Liver (tissue), 9 donors: Measurements from ENCODE around the gene SLC22A15. TPM values are rescaled to one million over a fixed set of nuclear protein-coding genes. Genes with fewer than 3 reads are reported as not detected.

Experiments
- DNase-seq: peaks from one replicate; pipeline ENCODE4 v3.0.0-alpha.2; 2017; ENCODE audit warnings: low spot score
- H3K27ac ChIP-seq, 2 donors: one replicate each; pipeline ENCODE4 v1.7.0; 2013; ENCODE audit warnings: inconsistent platforms in 2 of 2, low read length in 2 of 2, control low read depth in 1 of 2, low read depth in 1 of 2, mild to moderate bottlenecking in 1 of 2
- H3K27me3 ChIP-seq, 4 donors: one replicate each; pipeline versions ENCODE4 v1.6.1 to v1.7.0; 2013; ENCODE audit warnings: low read length in 3 of 4, inconsistent platforms in 1 of 4, mild to moderate bottlenecking in 1 of 4, moderate library complexity in 1 of 4; ENCODE audit not compliant: control insufficient read depth in 4 of 4, insufficient read depth in 4 of 4
- H3K36me3 ChIP-seq, 4 donors: one replicate each; pipeline versions ENCODE4 v1.6.1 to v1.7.0; 2013; ENCODE audit warnings: low read length in 3 of 4, mild to moderate bottlenecking in 3 of 4, low read depth in 1 of 4, moderate library complexity in 1 of 4; ENCODE audit not compliant: control insufficient read depth in 4 of 4, insufficient read depth in 3 of 4
- H3K4me1 ChIP-seq, 4 donors: one replicate each; pipeline versions ENCODE4 v1.6.1 to v1.7.0; 2013; ENCODE audit warnings: low read length in 3 of 4, mild to moderate bottlenecking in 3 of 4, moderate library complexity in 1 of 4; ENCODE audit not compliant: control insufficient read depth in 4 of 4, insufficient read depth in 4 of 4
- H3K4me3 ChIP-seq, 3 donors: one replicate each; pipeline versions ENCODE4 v1.6.1 to v1.7.0; 2013; ENCODE audit warnings: low read length in 3 of 3, control low read depth in 1 of 3, low read depth in 1 of 3, mild to moderate bottlenecking in 1 of 3
- H3K9ac ChIP-seq, 2 donors: one replicate each; pipeline ENCODE4 v1.7.0; 2013; ENCODE audit warnings: low read length in 2 of 2, mild to moderate bottlenecking in 2 of 2, moderate library complexity in 2 of 2, control low read depth in 1 of 2, low read depth in 1 of 2
- H3K9me3 ChIP-seq, 4 donors: one replicate each; pipeline versions ENCODE4 v1.6.1 to v1.7.0; 2013; ENCODE audit warnings: low read length in 3 of 4; ENCODE audit not compliant: control insufficient read depth in 4 of 4
- EGR1 ChIP-seq, 2 donors: IDR thresholded peaks; 2 replicates each; pipeline ENCODE4 v1.6.1; 2016 to 2018; ENCODE audit warnings: antibody characterized with exemption in 2 of 2, low read depth in 2 of 2
- FOXA1 ChIP-seq: IDR thresholded peaks from 2 replicates; pipeline ENCODE4 v1.6.1; 2016; ENCODE audit warnings: antibody characterized with exemption
- FOXA2 ChIP-seq: IDR thresholded peaks from 2 replicates; pipeline ENCODE4 v1.6.1; 2016; ENCODE audit warnings: antibody characterized with exemption
- GABPA ChIP-seq, 2 donors: IDR thresholded peaks in 1 of 2; conservative IDR thresholded peaks in 1 of 2; 2 replicates each; pipeline ENCODE4 v1.6.1; 2016; ENCODE audit warnings: antibody characterized with exemption in 2 of 2, mild to moderate bottlenecking in 1 of 2, moderate library complexity in 1 of 2
- HNF4A ChIP-seq, 2 donors: conservative IDR thresholded peaks; 2 replicates each; pipeline ENCODE4 v1.6.1; 2016; ENCODE audit warnings: antibody characterized with exemption in 2 of 2, mild to moderate bottlenecking in 2 of 2
- HNF4G ChIP-seq: IDR thresholded peaks from 2 replicates; pipeline ENCODE4 v1.6.1; 2016; ENCODE audit warnings: antibody characterized with exemption
- JUND ChIP-seq, 2 donors: IDR thresholded peaks; 2 replicates each; pipeline ENCODE4 v1.6.1; 2016; ENCODE audit warnings: antibody characterized with exemption in 2 of 2
- NR2F2 ChIP-seq: IDR thresholded peaks from 2 replicates; pipeline ENCODE4 v1.6.1; 2016; ENCODE audit warnings: antibody characterized with exemption
- RAD21 ChIP-seq, 2 donors: IDR thresholded peaks; 2 replicates each; pipeline ENCODE4 v1.6.1; 2016; ENCODE audit warnings: antibody characterized with exemption in 2 of 2, mild to moderate bottlenecking in 2 of 2
- RXRA ChIP-seq, 2 donors: IDR thresholded peaks; 2 replicates each; pipeline ENCODE4 v1.6.1; 2017 to 2018; ENCODE audit warnings: antibody characterized with exemption in 2 of 2, mild to moderate bottlenecking in 1 of 2
- SP1 ChIP-seq: IDR thresholded peaks from 2 replicates; pipeline ENCODE4 v1.6.1; 2018; ENCODE audit warnings: antibody characterized with exemption, mild to moderate bottlenecking
- TAF1 ChIP-seq: conservative IDR thresholded peaks from 2 replicates; pipeline ENCODE4 v1.6.1; 2016; ENCODE audit warnings: antibody characterized with exemption, mild to moderate bottlenecking
- YY1 ChIP-seq: IDR thresholded peaks from 2 replicates; pipeline ENCODE4 v1.6.1; 2016; ENCODE audit warnings: antibody characterized with exemption, mild to moderate bottlenecking
- WGBS: extraction: QIAGEN DNeasy Blood & Tissue Kit; methylation state at CpG from one replicate; pipeline ENCODE4 v1.1.7; 2013; 5-methylcytosine and 5-hydroxymethylcytosine counted together
- polyA plus RNA-seq, 2 donors: library from polyadenylated mRNA; stranded (reverse) in 1 of 2; unstranded in 1 of 2; fragments of 200-250 nt in 1 of 2; fragments of >200 nt in 1 of 2; fragmentation: Nextera tagmentation in 1 of 2; extraction: Ambion mirVana in 1 of 2; gene quantifications; one replicate each; pipeline versions ENCODE4 v1.2.1 to v1.2.3, GENCODE V29; 2013 to 2015
- total RNA-seq, 2 donors: library from RNA; depleted of rRNA; stranded (reverse); fragments of >200 nt; gene quantifications; one replicate each; pipeline ENCODE4 v1.2.3, GENCODE V29; 2014
- TF ChIP-seq, protein P1 (sequence below): fragments of 150-350 bp; IDR thresholded peaks from 2 replicates; pipeline ENCODE4 v1.5.1; 2017; ENCODE audit warnings: improper control_type of control experiment, low read depth, low read length; ENCODE audit not compliant: missing input control
- TF ChIP-seq, protein P2 (sequence below): IDR thresholded peaks from 2 replicates; pipeline ENCODE4 v1.6.1; 2016; ENCODE audit warnings: antibody characterized with exemption, mild to moderate bottlenecking
- TF ChIP-seq, protein P3 (sequence below): IDR thresholded peaks from 2 replicates; pipeline ENCODE4 v1.6.1; 2016; ENCODE audit warnings: antibody characterized with exemption
- TF ChIP-seq, protein P4 (sequence below): IDR thresholded peaks from 2 replicates; pipeline ENCODE4 v1.6.1; 2016; ENCODE audit warnings: antibody characterized with exemption
- TF ChIP-seq, protein P5 (sequence below): IDR thresholded peaks from 2 replicates; pipeline ENCODE4 v1.6.1; 2016; ENCODE audit warnings: antibody characterized with exemption
- donor health status: healthy.
- donor health status: healthy.
- donor health status: healthy.
- donor health status: healthy.
- donor health status: healthy.

SLC22A15 gene
- total and polyA plus RNA-seq, 4 donors = 0.12 to 3.6 (median 0.83) TPM

DNA sequence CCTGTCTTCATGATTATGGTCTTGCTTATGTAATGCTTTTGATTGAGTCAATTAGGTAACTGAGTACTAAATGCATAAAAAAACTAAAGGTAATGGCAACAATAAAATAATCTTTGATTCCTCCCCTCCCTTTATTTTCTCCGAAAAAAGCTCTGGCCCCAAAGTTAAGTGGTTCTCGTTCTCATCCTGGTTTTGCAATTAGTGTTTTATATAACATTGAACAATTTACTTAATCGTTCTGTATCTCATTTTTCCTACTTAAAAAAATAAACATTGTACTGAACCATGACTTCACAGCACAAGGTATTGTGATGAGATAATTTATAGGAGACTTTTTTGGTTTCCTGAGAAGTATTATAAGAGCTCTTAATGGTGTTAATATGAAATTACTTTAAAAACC is 11.3 kb downstream of the SLC22A15 start:
- H3K9me3 ChIP-seq = no peaks in the 10 kb centered on the region

DNA sequence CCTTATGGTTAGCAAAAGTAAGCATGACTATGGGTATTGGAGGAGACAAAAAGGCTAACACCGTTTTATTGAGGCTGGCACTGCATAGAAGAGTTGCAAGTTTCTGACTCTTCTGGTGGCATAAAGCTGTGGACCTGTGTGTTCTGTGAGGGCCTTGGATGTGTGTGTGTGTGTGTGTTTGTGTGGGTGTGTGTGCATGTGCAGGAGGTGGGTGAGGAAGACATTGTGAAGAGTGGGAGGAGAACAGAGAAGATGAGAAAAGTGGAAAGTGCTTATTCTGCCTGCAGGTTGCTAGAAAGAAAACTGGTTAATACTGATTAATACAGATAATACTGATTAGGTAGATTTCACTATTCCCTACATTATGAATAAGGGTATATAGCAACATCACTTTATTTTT is 12.6 kb downstream of the SLC22A15 start:
- no peak overlapping the region for H3K9ac ChIP-seq

More for the DNA sequence above, 11.3 kb downstream of the SLC22A15 start:
- H3K9ac ChIP-seq = no peak overlapping the region
- H3K27ac ChIP-seq = no peak overlapping the region
- no peaks in the 10 kb centered on the region for H3K27me3 ChIP-seq
- no peaks in the 10 kb centered on the region for H3K4me1 ChIP-seq
- H3K4me3 ChIP-seq = no peak overlapping the region
- 85% methylated on average over 3 of the region's 3 CpGs for WGBS
- DNase-seq = no peak
- no peaks in the 10 kb centered on the region for H3K36me3 ChIP-seq
- TF ChIP-seq HNF4A (conservative IDR thresholded peaks at IDR 0.05) = no peak
- TF ChIP-seq TAF1 = no peak
- TF ChIP-seq RXRA (IDR thresholded peaks at IDR 0.05) = no peak
- no peak for TF ChIP-seq GABPA (IDR thresholded peaks at IDR 0.05 in 1 of 2, conservative IDR thresholded peaks at IDR 0.05 in 1 of 2)

More for the DNA sequence above, 12.6 kb downstream of the SLC22A15 start:
- Histone ChIP-seq H3K27me3 (no peaks in the 10 kb centered on the region), H3K36me3 (no peaks in the 10 kb centered on the region), H3K4me3 (no peak overlapping the region), H3K27ac (no peak overlapping the region), H3K9me3 (no peaks in the 10 kb centered on the region), H3K4me1 (no peaks in the 10 kb centered on the region)
- TF ChIP-seq RXRA (IDR thresholded peaks at IDR 0.05) = no peak
- TF ChIP-seq, protein P1, sequence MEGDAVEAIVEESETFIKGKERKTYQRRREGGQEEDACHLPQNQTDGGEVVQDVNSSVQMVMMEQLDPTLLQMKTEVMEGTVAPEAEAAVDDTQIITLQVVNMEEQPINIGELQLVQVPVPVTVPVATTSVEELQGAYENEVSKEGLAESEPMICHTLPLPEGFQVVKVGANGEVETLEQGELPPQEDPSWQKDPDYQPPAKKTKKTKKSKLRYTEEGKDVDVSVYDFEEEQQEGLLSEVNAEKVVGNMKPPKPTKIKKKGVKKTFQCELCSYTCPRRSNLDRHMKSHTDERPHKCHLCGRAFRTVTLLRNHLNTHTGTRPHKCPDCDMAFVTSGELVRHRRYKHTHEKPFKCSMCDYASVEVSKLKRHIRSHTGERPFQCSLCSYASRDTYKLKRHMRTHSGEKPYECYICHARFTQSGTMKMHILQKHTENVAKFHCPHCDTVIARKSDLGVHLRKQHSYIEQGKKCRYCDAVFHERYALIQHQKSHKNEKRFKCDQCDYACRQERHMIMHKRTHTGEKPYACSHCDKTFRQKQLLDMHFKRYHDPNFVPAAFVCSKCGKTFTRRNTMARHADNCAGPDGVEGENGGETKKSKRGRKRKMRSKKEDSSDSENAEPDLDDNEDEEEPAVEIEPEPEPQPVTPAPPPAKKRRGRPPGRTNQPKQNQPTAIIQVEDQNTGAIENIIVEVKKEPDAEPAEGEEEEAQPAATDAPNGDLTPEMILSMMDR = no peak
- TF ChIP-seq, protein P2, sequence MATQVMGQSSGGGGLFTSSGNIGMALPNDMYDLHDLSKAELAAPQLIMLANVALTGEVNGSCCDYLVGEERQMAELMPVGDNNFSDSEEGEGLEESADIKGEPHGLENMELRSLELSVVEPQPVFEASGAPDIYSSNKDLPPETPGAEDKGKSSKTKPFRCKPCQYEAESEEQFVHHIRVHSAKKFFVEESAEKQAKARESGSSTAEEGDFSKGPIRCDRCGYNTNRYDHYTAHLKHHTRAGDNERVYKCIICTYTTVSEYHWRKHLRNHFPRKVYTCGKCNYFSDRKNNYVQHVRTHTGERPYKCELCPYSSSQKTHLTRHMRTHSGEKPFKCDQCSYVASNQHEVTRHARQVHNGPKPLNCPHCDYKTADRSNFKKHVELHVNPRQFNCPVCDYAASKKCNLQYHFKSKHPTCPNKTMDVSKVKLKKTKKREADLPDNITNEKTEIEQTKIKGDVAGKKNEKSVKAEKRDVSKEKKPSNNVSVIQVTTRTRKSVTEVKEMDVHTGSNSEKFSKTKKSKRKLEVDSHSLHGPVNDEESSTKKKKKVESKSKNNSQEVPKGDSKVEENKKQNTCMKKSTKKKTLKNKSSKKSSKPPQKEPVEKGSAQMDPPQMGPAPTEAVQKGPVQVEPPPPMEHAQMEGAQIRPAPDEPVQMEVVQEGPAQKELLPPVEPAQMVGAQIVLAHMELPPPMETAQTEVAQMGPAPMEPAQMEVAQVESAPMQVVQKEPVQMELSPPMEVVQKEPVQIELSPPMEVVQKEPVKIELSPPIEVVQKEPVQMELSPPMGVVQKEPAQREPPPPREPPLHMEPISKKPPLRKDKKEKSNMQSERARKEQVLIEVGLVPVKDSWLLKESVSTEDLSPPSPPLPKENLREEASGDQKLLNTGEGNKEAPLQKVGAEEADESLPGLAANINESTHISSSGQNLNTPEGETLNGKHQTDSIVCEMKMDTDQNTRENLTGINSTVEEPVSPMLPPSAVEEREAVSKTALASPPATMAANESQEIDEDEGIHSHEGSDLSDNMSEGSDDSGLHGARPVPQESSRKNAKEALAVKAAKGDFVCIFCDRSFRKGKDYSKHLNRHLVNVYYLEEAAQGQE = no peak
- TF ChIP-seq, protein P3, sequence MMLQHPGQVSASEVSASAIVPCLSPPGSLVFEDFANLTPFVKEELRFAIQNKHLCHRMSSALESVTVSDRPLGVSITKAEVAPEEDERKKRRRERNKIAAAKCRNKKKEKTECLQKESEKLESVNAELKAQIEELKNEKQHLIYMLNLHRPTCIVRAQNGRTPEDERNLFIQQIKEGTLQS = no peak
- TF ChIP-seq NR2F2 = no peak
- TF ChIP-seq HNF4G = no peak
- no peak for TF ChIP-seq YY1
- TF ChIP-seq, protein P4, sequence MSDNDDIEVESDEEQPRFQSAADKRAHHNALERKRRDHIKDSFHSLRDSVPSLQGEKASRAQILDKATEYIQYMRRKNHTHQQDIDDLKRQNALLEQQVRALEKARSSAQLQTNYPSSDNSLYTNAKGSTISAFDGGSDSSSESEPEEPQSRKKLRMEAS = no peak
- TF ChIP-seq GABPA (IDR thresholded peaks at IDR 0.05 in 1 of 2, conservative IDR thresholded peaks at IDR 0.05 in 1 of 2) = no peak
- no peak for TF ChIP-seq JUND (IDR thresholded peaks at IDR 0.05)
- TF ChIP-seq, protein P5, sequence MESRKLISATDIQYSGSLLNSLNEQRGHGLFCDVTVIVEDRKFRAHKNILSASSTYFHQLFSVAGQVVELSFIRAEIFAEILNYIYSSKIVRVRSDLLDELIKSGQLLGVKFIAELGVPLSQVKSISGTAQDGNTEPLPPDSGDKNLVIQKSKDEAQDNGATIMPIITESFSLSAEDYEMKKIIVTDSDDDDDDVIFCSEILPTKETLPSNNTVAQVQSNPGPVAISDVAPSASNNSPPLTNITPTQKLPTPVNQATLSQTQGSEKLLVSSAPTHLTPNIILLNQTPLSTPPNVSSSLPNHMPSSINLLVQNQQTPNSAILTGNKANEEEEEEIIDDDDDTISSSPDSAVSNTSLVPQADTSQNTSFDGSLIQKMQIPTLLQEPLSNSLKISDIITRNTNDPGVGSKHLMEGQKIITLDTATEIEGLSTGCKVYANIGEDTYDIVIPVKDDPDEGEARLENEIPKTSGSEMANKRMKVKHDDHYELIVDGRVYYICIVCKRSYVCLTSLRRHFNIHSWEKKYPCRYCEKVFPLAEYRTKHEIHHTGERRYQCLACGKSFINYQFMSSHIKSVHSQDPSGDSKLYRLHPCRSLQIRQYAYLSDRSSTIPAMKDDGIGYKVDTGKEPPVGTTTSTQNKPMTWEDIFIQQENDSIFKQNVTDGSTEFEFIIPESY = no peak
- no peak for TF ChIP-seq FOXA1
- TF ChIP-seq RAD21 (IDR thresholded peaks at IDR 0.05) = no peak
- no peak for TF ChIP-seq SP1
- no peak for TF ChIP-seq FOXA2
- no peak for TF ChIP-seq EGR1 (IDR thresholded peaks at IDR 0.05; ENCODE audit: low read depth in 2 of 2)
- no peak for TF ChIP-seq TAF1
- TF ChIP-seq HNF4A (conservative IDR thresholded peaks at IDR 0.05) = no peak
- DNase-seq = no peak
- 95% methylated on average over 1 of the region's 1 CpG for WGBS
